ENCODE measurements around the gene DPY19L2.

The DPY19L2 gene

GRCh38 chr12:63525831-63526230, 142.5 kb downstream of the DPY19L2 start:
- no peak for DNase-seq

DNA sequence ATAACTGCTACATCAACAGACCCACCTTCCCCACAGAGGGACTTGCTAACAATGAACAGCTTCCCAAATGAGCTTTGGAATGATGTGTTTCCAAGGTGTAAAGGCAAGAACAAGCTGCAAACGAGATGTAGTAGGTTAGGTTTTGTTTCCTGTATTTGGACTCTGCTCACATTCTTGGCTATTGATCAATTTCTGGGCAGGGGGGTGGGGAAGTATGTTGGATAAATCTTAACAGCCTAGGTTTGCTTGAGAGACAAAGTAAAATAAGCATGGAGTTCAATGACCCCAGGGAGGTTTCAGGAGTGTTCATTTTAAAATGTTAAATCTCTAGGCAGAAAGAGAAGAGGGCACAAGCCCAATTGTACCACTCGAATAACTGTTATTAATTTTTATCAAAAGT, 146.6 kb downstream of the DPY19L2 start:
- DNase-seq = no peak
